ENCODE data around the gene B9D1.

DNA sequence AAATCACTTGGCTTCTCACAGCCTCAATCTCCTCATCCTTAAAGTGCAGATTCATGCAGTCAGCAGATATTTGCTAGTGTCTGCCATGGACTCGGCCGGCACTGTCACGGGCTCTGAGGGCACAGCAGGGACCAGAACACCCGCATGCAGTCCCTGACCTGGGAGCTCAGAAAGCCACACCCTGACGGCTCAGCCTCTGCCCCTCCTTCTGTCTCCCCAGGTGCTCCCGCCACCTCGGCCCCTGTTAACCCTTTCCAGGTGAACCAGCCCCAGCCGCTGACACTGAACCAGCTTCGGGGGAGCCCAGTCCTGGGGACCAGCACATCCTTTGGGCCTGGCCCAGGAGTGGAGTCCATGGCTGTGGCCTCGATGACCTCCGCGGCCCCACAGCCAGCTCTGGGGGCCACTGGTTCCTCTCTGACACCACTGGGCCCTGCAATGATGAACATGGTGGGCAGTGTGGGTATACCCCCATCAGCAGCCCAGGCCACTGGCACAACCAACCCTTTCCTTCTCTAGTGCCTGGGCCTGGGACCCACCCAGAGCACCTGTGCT lies 28.7 kb downstream of the B9D1 start:
- TF ChIP-seq EZH2phosphoT487 (IDR thresholded peaks at IDR 0.05; ENCODE audit: borderline replicate concordance, low read length), result no peak
- TF ChIP-seq, protein P1, sequence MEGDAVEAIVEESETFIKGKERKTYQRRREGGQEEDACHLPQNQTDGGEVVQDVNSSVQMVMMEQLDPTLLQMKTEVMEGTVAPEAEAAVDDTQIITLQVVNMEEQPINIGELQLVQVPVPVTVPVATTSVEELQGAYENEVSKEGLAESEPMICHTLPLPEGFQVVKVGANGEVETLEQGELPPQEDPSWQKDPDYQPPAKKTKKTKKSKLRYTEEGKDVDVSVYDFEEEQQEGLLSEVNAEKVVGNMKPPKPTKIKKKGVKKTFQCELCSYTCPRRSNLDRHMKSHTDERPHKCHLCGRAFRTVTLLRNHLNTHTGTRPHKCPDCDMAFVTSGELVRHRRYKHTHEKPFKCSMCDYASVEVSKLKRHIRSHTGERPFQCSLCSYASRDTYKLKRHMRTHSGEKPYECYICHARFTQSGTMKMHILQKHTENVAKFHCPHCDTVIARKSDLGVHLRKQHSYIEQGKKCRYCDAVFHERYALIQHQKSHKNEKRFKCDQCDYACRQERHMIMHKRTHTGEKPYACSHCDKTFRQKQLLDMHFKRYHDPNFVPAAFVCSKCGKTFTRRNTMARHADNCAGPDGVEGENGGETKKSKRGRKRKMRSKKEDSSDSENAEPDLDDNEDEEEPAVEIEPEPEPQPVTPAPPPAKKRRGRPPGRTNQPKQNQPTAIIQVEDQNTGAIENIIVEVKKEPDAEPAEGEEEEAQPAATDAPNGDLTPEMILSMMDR (IDR thresholded peaks at IDR 0.05; ENCODE audit: low read depth, low read length, poor library complexity, severe bottlenecking), result no peak
